WTC11 (cell line): ENCODE results near the gene TRNP1. TPM values are rescaled to one million over a fixed set of nuclear protein-coding genes. Genes with fewer than 3 reads are reported as not detected.

ENCODE experiments used
- ATAC-seq: fragments of 200-7000 bp; cut with Tn5 transposase; 2 replicates; pipeline ENCODE4 v1.10.0; 2021; ENCODE audit warnings: mild to moderate bottlenecking, moderate library complexity
- CTCF ChIA-PET: fragments of 300-600 bp; sonication (Branson Sonifier 250); formaldehyde crosslinking; loops from one replicate; lab custom pipeline; 2021; ENCODE audit warnings: antibody characterized with exemption; lab: Charles Lee
- POLR2A ChIA-PET: fragments of 350-600 bp; sonication (Branson Sonifier 250); formaldehyde crosslinking; loops from one replicate; lab custom pipeline; 2021; ENCODE audit warnings: antibody characterized with exemption; lab: Charles Lee
- DNase-seq: peaks from one replicate; pipeline ENCODE4 v3.0.0; 2021; ENCODE audit warnings: low spot score
- H3K27ac Mint-ChIP-seq: 2 replicates; pipeline ENCODE4 v1.8.0; 2021; ENCODE audit warnings: mixed read lengths
- H3K27me3 Mint-ChIP-seq: 2 replicates; pipeline ENCODE4 v1.8.0; 2021; ENCODE audit warnings: low read depth, mild to moderate bottlenecking, moderate library complexity, mixed read lengths
- H3K36me3 Mint-ChIP-seq: 2 replicates; pipeline ENCODE4 v1.8.0; 2021; ENCODE audit warnings: mixed read lengths
- H3K4me1 Mint-ChIP-seq: 2 replicates; pipeline ENCODE4 v1.8.0; 2022; ENCODE audit warnings: mixed read lengths
- H3K4me3 Mint-ChIP-seq: 2 replicates; pipeline ENCODE4 v1.8.0; 2021; ENCODE audit warnings: mild to moderate bottlenecking, moderate library complexity, mixed read lengths
- H3K9me3 Mint-ChIP-seq: 2 replicates; pipeline ENCODE4 v1.8.0; 2021; ENCODE audit warnings: mixed read lengths
- ATF6 ChIP-seq: sonication (generic); formaldehyde crosslinking; IDR thresholded peaks from 2 replicates; pipeline ENCODE4 v1.8.1; 2023; ENCODE audit warnings: mild to moderate bottlenecking, missing genetic modification reagents
- ERG ChIP-seq: fragments of 250-450 bp; sonication (Bioruptor Pico); IDR thresholded peaks from 2 replicates; pipeline ENCODE4 v1.8.0; 2021; ENCODE audit warnings: mild to moderate bottlenecking
- ESRRA ChIP-seq: sonication (generic); formaldehyde crosslinking; IDR thresholded peaks from 2 replicates; pipeline ENCODE4 v1.8.1; 2022; ENCODE audit warnings: mild to moderate bottlenecking, missing genetic modification reagents, borderline replicate concordance
- FOXJ3 ChIP-seq: sonication (generic); formaldehyde crosslinking; IDR thresholded peaks from 2 replicates; pipeline ENCODE4 v1.9.0; 2021; ENCODE audit warnings: missing genetic modification reagents, mild to moderate bottlenecking, borderline replicate concordance
- FOXP1 ChIP-seq: sonication (generic); formaldehyde crosslinking; IDR thresholded peaks from 2 replicates; pipeline ENCODE4 v1.8.0; 2022; ENCODE audit warnings: missing genetic modification reagents, mild to moderate bottlenecking, moderate library complexity, borderline replicate concordance
- GABPB1 ChIP-seq: sonication (generic); formaldehyde crosslinking; IDR thresholded peaks from 2 replicates; pipeline ENCODE4 v1.8.1; 2023; ENCODE audit warnings: mild to moderate bottlenecking, missing genetic modification reagents
- HMGA2 ChIP-seq: fragments of 250-450 bp; sonication (Bioruptor Pico); IDR thresholded peaks from 2 replicates; pipeline ENCODE4 v1.4.0; 2021; ENCODE audit warnings: mild to moderate bottlenecking, moderate library complexity
- IRF2 ChIP-seq: sonication (generic); formaldehyde crosslinking; IDR thresholded peaks from 2 replicates; pipeline ENCODE4 v1.8.0; 2022; ENCODE audit warnings: low read depth, missing genetic modification reagents, borderline replicate concordance
- NR1H2 ChIP-seq: sonication (generic); formaldehyde crosslinking; IDR thresholded peaks from 2 replicates; pipeline ENCODE4 v1.9.0; 2021; ENCODE audit warnings: mild to moderate bottlenecking, moderate library complexity, missing genetic modification reagents
- RELA ChIP-seq: sonication (generic); formaldehyde crosslinking; IDR thresholded peaks from 2 replicates; pipeline ENCODE4 v1.8.1; 2022; ENCODE audit warnings: missing genetic modification reagents, mild to moderate bottlenecking, borderline replicate concordance
- RORB ChIP-seq: fragments of 250-450 bp; sonication (Bioruptor Pico); IDR thresholded peaks from 2 replicates; pipeline ENCODE4 v1.9.0; 2021; ENCODE audit warnings: mild to moderate bottlenecking
- SMAD4 ChIP-seq: sonication (generic); formaldehyde crosslinking; IDR thresholded peaks from 2 replicates; pipeline ENCODE4 v1.8.0; 2022; ENCODE audit warnings: mild to moderate bottlenecking, missing genetic modification reagents
- STAT6 ChIP-seq: sonication (generic); formaldehyde crosslinking; conservative IDR thresholded peaks from 2 replicates; pipeline ENCODE4 v1.8.1; 2023; ENCODE audit warnings: mild to moderate bottlenecking, low read depth, missing genetic modification reagents, moderate library complexity
- TP53 ChIP-seq: sonication (generic); formaldehyde crosslinking; IDR thresholded peaks from 2 replicates; pipeline ENCODE4 v1.8.1; 2023; ENCODE audit warnings: mild to moderate bottlenecking, missing genetic modification reagents
- USF1 ChIP-seq: sonication (generic); formaldehyde crosslinking; IDR thresholded peaks from 2 replicates; pipeline ENCODE4 v1.8.0; 2022; ENCODE audit warnings: mild to moderate bottlenecking, missing genetic modification reagents
- ZNF263 ChIP-seq: sonication (generic); formaldehyde crosslinking; IDR thresholded peaks from 2 replicates; pipeline ENCODE4 v1.8.1; 2022; ENCODE audit warnings: low read depth, mild to moderate bottlenecking, moderate library complexity, missing genetic modification reagents
- ZNF416 ChIP-seq: fragments of 250-450 bp; sonication (Bioruptor Pico); IDR thresholded peaks from 2 replicates; pipeline ENCODE4 v1.9.0; 2021; ENCODE audit warnings: mild to moderate bottlenecking, inconsistent platforms
- ZNF423 ChIP-seq: fragments of 250-450 bp; sonication (Bioruptor Pico); IDR thresholded peaks from 2 replicates; pipeline ENCODE4 v2.1.2; 2022; ENCODE audit warnings: mild to moderate bottlenecking, moderate library complexity
- ZSCAN18 ChIP-seq: fragments of 250-450 bp; sonication (Bioruptor Pico); IDR thresholded peaks from 2 replicates; pipeline ENCODE4 v2.1.2; 2022; ENCODE audit warnings: mild to moderate bottlenecking, moderate library complexity
- total RNA-seq: library from RNA; stranded (reverse); gene quantifications from 3 replicates; pipeline ENCODE4 v1.2.3, GENCODE V29; 2021

The TRNP1 gene
- total RNA-seq, 1 experiment from 2014 or later = 37.6 TPM

- H3K4me3 Mint-ChIP-seq = no peak overlapping the region
- no peak for DNase-seq
- ChIA-PET POLR2A (interaction anchor here (0.6 to 0.7 kb wide), 2 partner anchors 27 to 540 kb away, joined by 4 read pairs; no protein-coding TSS in a partner anchor), CTCF (interaction anchor here (0.6 kb wide), 2 partner anchors 24 to 840 kb away, joined by 3 read pairs; no protein-coding TSS in a partner anchor)
- H3K4me1 Mint-ChIP-seq = peaks cover 14% of the 10 kb centered on the region
- TF ChIP-seq STAT6 (CRISPR knock-in tag) (no peak), USF1 (CRISPR knock-in tag) (no peak), ATF6 (no peak), ERG (no peak), FOXJ3 (CRISPR knock-in tag) (no peak), ZNF263 (no peak), GABPB1 (CRISPR knock-in tag) (no peak), IRF2 (CRISPR knock-in tag) (no peak), ZNF423 (CRISPR knock-in tag) (no peak), TP53 (CRISPR knock-in tag) (no peak), FOXP1 (CRISPR knock-in tag) (no peak), NR1H2 (CRISPR knock-in tag) (no peak), ZNF416 (CRISPR knock-in tag) (no peak), SMAD4 (no peak), ESRRA (CRISPR knock-in tag) (no peak), ZSCAN18 (CRISPR knock-in tag) (no peak), RORB (CRISPR knock-in tag) (no peak), RELA (CRISPR knock-in tag) (no peak), HMGA2 (CRISPR knock-in tag) (no peak)
- H3K9me3 Mint-ChIP-seq = no peaks in the 10 kb centered on the region
- peaks cover 4% of the 10 kb centered on the region for H3K27me3 Mint-ChIP-seq
- H3K36me3 Mint-ChIP-seq = no peaks in the 10 kb centered on the region
- no peak overlapping the region for H3K27ac Mint-ChIP-seq
- no peak for ATAC-seq
These were observed 16.6 kb upstream of the TRNP1 start for GRCh38 chr1:26976621-26977510.
